ENCODE results near the gene AP1M2.
"Not testable (repeated sequence)": the region's sequence is repeated elsewhere in the genome, so short reads cannot be mapped to it uniquely, and the experiment has no call there.

Gene AP1M2

DNA sequence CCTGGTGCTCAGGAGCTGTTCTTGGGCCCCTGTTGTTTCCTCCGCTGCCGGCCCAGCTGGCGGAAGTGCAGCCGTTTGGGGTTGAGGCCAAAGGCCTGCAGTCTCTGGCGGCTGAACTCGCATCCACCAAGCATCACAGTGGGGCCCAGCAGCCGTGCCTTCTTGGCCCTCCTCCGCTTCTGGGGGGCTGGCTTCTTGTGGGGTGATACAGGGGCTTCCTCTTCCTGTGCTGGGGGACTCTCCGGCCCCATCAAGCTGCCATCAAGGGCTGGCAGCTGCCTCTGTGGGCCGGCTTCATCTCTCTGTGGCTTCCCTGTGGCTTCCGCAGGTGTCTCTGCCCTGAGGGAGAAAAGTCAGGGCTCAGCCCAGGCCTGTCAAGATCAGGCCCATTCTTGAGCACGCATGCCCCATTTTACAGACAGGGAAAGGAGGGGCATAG is 33.1 kb downstream of the AP1M2 start:
- DNase-seq (ENCODE audit: low spot score) = no peak
- no peak overlapping the region for H3K27ac ChIP-seq
- TF ChIP-seq, protein P1, sequence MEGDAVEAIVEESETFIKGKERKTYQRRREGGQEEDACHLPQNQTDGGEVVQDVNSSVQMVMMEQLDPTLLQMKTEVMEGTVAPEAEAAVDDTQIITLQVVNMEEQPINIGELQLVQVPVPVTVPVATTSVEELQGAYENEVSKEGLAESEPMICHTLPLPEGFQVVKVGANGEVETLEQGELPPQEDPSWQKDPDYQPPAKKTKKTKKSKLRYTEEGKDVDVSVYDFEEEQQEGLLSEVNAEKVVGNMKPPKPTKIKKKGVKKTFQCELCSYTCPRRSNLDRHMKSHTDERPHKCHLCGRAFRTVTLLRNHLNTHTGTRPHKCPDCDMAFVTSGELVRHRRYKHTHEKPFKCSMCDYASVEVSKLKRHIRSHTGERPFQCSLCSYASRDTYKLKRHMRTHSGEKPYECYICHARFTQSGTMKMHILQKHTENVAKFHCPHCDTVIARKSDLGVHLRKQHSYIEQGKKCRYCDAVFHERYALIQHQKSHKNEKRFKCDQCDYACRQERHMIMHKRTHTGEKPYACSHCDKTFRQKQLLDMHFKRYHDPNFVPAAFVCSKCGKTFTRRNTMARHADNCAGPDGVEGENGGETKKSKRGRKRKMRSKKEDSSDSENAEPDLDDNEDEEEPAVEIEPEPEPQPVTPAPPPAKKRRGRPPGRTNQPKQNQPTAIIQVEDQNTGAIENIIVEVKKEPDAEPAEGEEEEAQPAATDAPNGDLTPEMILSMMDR (IDR thresholded peaks at IDR 0.05) = no peak
- H3K4me3 ChIP-seq = no peak overlapping the region

DNA sequence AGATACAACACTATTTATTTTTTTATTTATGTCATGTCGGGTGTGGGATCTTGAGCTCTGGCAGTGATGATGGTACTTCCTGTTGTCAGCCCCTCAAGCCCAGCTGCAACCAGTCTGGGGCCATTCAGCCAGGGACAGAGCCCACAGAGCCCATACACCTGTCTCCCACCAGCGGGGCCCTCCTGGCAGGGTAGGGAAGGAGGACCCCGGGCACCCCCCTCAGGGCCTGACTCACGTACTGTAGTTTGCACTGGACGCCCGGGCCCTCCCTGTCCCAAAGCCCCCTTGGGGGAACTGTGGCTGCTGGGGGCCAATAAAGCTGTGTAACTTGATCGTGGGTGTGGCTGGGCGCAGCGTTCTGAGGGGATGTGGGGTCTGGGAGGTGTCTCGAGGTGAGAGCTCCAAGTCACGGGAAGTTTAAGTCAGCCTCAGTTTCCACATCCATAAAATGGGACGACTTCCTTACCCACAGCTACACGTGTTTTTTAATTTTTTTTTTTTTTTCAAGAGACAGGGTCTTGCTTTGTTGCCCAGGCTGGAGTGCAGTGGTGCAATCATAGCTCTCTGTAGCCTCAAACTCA is 33.9 kb downstream of the AP1M2 start:
- DNase-seq (ENCODE audit: low spot score) = no peak
- H3K27ac ChIP-seq = no peak overlapping the region
- no peak overlapping the region for H3K4me3 ChIP-seq
- TF ChIP-seq, protein P1 (IDR thresholded peaks at IDR 0.05) = no peak

DNA sequence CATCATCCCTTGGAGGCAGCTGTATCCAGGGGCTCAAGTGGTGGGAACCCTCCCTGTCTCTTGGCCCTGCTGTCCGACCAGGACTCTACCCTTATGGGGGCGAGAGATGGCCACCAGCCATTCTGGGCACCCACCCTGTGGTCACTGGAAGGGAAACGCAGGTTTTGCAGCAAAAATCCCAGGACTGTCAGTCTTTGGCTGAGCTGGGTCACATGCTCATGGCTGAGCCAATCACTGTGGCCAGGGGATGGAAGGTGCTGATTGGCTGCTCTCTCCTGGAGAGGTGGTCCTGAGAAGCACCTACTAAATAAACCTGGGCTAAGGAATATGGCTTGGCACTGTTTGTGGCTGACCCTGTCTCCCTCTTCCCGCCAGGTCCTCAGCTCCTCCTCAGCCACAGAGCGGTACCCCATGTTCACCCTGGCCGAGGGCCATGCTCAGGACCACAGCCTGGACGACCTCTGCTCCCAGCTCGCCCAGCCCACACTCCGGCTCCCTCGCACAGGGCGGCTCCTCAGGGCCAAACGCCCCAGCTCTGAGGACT is 34.5 kb downstream of the AP1M2 start:
- DNase-seq (ENCODE audit: low spot score) = no peak

DNA sequence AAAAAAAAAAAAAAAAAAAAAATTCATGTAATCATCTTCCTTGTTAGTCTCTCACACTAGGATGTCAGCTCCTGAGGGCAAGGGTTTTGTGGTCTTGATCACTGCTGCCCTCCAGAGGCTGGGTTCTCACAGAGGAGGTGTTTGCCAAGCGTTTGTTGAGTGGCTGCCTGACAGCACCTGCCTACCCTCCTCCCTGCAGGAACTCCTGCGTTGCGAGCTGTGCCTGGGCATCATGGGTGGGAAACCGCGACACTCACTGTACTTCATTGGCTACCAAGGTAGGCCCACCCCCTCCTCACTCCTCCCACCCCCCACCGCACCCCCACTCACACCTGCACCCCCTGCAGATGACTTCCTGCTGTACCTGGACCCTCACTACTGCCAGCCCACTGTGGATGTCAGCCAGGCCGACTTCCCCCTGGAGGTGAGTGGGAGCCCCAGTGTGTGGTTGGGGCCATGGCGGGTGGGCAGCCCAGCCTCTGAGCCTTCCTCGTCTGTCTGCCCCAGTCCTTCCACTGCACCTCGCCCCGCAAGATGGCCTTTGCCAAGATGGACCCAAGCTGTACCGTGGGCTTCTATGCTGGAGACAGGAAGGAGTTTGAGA is 35.3 kb downstream of the AP1M2 start:
- no peak overlapping the region for H3K4me3 ChIP-seq
- no peak for DNase-seq (ENCODE audit: low spot score)

More for the DNA sequence above, 34.5 kb downstream of the AP1M2 start:
- TF ChIP-seq, protein P1 (IDR thresholded peaks at IDR 0.05) = no peak
- Histone ChIP-seq H3K4me3 (no peak overlapping the region), H3K27ac (no peak overlapping the region)

DNA sequence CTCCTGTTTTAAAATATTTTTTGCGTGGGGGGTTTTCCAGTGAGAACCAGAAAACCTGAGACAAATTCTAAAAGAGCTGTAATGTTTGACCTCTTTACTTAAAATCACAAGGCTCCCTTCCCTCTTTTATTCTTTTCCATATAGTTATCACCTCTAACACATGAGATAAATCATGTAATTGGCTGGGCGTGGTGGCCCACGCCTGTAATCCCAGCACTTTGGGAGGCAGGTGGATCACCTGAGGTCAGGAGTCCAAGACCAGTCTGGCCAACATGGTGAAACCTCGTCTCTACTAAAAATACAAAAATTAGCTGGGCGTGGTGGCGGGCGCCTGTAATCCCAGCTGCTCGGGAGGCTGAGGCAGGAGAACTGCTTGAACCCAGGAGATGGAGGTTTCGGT is 36.1 kb downstream of the AP1M2 start:
- not testable (repeated sequence) for DNase-seq (ENCODE audit: low spot score); H3K4me3 ChIP-seq; H3K27ac ChIP-seq

More for the DNA sequence above, 35.3 kb downstream of the AP1M2 start:
- TF ChIP-seq, protein P1 (IDR thresholded peaks at IDR 0.05) = no peak
- H3K27ac ChIP-seq = no peak overlapping the region

DNA sequence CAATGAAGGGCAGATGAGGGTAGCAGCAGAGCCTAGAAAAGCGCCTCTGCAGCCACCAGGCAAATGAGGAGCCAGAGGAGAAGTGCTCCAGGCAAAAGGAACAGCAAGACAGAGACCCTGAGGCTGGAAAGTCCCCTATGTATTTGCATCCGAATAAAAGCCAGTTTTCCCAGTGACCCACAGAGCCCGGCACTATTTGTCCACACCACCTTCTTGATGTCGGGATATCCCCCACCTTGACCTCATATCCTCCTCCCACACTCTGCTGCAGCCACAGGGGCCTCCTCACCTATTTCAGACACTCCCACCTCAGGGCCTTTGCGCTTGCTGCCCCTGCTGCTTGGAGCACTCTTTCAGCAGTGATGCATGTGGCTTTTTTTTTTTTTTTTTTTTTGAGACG is 36.8 kb downstream of the AP1M2 start:
- DNase-seq (ENCODE audit: low spot score) = no peak
- TF ChIP-seq, protein P1 (IDR thresholded peaks at IDR 0.05) = no peak
- H3K4me3 ChIP-seq = no peak overlapping the region

DNA sequence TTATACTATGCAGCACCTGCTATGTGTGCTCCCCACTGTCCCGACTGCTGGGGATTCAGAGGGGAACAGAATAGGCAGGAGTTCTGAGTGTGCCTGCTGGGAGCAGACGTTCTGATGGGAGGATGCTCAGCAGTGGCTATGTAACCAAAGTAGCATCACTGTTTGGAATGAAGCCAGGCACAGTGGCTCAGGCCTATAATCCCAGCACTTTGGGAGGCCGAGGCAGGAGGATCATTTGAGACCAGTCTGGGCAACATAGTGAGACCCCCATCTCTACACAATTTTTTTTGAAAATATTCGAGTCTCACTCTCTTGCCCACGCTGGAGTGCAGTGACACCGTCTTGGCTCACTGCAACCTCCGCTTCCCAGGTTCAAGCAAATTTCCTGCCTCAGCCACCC is 37.4 kb downstream of the AP1M2 start:
- no peak overlapping the region for H3K27ac ChIP-seq
- DNase-seq (ENCODE audit: low spot score) = no peak
- TF ChIP-seq, protein P1 (IDR thresholded peaks at IDR 0.05) = no peak
- H3K4me3 ChIP-seq = no peak overlapping the region

More for the DNA sequence above, 36.8 kb downstream of the AP1M2 start:
- no peak overlapping the region for H3K27ac ChIP-seq

Measured in coronary artery (tissue), 2 donors.